Stimulated activated effector memory CD8-positive, alpha-beta T cell treated with anti-CD3 and anti-CD28 coated beads, Interleukin-12 subunit alpha, Interleukin-12 subunit beta, amount 100 ng/mL, for 72 hours (primary cell): ENCODE measurements around the gene VPS37C.

Source experiments
- ATAC-seq: fragments of 150-1000 bp; cut with Tn5 transposase; 2 replicates; pipeline ENCODE4 v1.10.0; 2021
- DNase-seq, 2 donors: peaks; one replicate each; pipeline ENCODE4 v3.0.0; 2021 to 2022; ENCODE audit warnings: low spot score in 2 of 2
- H3K27ac Mint-ChIP-seq: one replicate; pipeline ENCODE4 v1.8.0; 2022; ENCODE audit warnings: mild to moderate bottlenecking, mixed read lengths
- H3K36me3 Mint-ChIP-seq: one replicate; pipeline ENCODE4 v1.8.0; 2022; ENCODE audit warnings: mild to moderate bottlenecking, mixed read lengths
- H3K4me1 Mint-ChIP-seq: one replicate; pipeline ENCODE4 v1.8.0; 2022; ENCODE audit warnings: mixed read lengths
- H3K4me3 Mint-ChIP-seq: one replicate; pipeline ENCODE4 v1.8.0; 2022; ENCODE audit warnings: mild to moderate bottlenecking, mixed read lengths
- H3K9me3 Mint-ChIP-seq: one replicate; pipeline ENCODE4 v1.8.0; 2022; ENCODE audit warnings: mixed read lengths

The VPS37C gene

DNA sequence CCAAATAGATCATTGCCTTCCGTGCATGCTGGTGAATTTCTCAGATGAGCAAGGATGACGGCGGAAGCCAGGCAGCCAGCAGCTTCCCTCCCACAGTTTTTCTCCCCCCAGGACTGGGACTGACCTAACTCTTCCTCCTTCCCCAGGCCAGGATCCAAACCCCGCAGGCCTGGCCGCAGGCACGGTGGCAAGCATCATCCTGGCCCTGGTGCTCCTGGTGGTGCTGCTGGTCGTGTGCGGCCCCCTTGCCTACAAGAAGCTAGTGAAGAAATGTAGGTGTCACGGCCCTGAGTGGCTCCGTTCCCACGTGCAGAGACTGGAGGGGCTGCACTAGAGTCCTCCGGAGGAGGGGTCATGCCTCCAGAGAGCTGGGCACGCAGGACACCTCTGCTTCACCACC, 38.5 kb downstream of the VPS37C start:
- DNase-seq (no peak), ATAC-seq (no peak)
- H3K4me1 Mint-ChIP-seq = peaks cover 20% of the 10 kb centered on the region
- peaks cover 89% of the 10 kb centered on the region for H3K36me3 Mint-ChIP-seq
- H3K27ac Mint-ChIP-seq = peak overlapping the region; percentile 63
- no peak overlapping the region for H3K4me3 Mint-ChIP-seq
- H3K9me3 Mint-ChIP-seq = no peaks in the 10 kb centered on the region

DNA sequence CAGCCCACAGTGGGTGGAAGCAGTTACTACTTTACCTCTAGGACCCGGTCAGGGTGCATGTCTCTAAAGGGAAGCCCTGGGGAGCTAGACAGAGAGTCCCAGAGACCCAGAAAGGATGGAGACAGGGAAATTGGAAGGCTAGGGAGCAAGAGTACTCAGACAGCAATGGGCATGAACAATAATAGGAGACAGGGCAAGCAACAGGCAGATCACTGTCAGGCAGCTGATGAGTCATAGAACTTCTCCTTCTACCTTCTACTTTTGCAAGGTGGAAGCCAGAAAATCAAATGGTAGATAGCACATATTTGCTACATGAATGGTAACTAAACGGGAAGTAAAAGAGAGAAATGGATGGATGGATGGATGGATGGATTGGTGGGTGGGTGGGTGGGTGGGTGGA, 39.3 kb downstream of the VPS37C start:
- Mint-ChIP-seq H3K27ac (peak overlapping the region; percentile 63), H3K4me3 (no peak overlapping the region), H3K4me1 (peaks cover 22% of the 10 kb centered on the region), H3K9me3 (no peaks in the 10 kb centered on the region), H3K36me3 (peaks cover 89% of the 10 kb centered on the region)
- no peak for ATAC-seq
- no peak for DNase-seq

DNA sequence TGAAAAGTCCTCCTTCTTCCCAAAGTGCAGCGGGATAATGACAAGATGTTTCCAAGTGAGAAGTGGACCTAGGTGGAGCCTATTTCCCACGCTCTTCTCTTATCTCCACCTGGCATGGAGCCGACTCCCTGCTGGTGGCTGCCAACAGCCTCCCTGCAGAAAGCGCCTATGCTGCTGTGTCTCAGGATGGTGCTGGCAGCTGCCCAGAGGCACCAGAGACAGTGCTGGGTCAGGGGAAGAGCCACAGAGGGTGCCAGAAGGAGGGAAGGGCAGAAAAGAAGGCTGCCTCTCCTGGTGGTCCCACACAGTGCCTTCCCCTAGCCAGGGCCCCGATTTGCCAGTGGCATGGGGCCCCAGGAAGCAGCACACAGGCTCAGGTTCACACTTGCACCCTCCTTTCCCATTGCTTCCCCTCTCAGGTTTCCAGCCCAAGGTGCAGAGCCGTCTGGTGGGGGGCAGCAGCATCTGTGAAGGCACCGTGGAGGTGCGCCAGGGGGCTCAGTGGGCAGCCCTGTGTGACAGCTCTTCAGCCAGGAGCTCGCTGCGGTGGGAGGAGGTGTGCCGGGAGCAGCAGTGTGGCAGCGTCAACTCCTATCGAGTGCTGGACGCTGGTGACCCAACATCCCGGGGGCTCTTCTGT, 39.9 kb downstream of the VPS37C start:
- H3K4me1 Mint-ChIP-seq = peaks cover 28% of the 10 kb centered on the region
- no peak overlapping the region for H3K4me3 Mint-ChIP-seq
- H3K9me3 Mint-ChIP-seq = no peaks in the 10 kb centered on the region
- ATAC-seq (no peak), DNase-seq (no peak)
- H3K36me3 Mint-ChIP-seq = peaks cover 89% of the 10 kb centered on the region
- H3K27ac Mint-ChIP-seq = peak overlapping the region; percentile 63

DNA sequence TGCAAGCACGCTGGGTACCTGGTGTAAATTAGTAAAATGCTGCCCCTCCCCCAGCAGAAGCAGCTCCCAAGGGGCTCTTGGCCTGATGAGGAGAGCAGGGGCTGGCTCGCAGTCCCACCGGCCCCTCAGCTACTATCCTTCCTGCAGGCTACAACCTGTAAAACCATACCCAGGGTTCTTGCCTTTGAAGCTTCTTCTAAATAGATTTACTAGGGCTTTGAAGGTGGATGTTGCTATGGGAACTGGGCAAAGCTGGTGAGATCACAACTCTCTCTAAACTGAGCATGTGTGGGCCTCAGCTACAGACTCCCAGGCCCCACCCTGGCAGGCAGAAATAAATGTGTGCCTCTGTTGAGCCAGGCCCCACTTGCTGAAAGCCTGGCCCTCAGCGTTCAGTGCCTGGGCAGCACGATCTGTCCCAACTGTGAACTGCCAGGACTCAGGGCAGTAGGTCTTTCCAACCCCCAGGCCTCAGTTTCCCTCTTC, 40.5 kb downstream of the VPS37C start:
- H3K4me1 Mint-ChIP-seq = peaks cover 33% of the 10 kb centered on the region
- H3K9me3 Mint-ChIP-seq = no peaks in the 10 kb centered on the region
- no peak overlapping the region for H3K4me3 Mint-ChIP-seq
- ATAC-seq (no peak), DNase-seq (no peak)
- peaks cover 89% of the 10 kb centered on the region for H3K36me3 Mint-ChIP-seq
- peak overlapping the region; percentile 84 for H3K27ac Mint-ChIP-seq

DNA sequence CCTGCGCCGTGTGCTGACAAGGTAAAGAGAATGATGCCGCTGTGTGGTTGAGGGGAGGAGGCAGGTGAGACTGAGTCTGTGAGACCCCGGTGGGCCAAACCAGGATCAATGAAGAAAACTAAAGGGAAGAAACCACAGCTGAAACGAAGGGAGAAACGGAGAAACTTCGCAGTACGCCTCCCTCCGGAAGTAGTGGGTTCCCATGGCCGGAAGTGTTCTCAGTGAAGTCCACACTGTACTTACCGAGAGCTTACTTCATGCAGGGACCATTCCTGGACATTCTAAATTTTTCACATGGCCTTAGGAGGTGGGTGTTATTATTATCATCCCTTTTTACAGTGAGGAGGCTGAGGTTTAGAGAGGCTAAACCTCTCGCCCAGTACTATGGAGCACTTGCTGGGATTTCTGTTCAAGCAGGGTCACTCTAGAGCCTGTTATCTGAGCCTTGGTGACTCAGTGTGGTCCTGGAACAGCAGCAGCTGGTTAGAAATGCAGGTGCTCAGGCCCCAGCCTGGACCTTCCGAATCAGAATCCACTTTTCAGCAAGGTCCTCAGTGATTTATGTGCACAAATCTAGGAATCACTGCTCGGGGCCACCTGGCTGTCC, 41.0 kb downstream of the VPS37C start:
- peak overlapping the region; percentile 41 for H3K4me3 Mint-ChIP-seq
- H3K36me3 Mint-ChIP-seq = peaks cover 90% of the 10 kb centered on the region
- DNase-seq (no peak), ATAC-seq (no peak)
- peaks cover 39% of the 10 kb centered on the region for H3K4me1 Mint-ChIP-seq
- peak overlapping the region; percentile 84 for H3K27ac Mint-ChIP-seq
- no peaks in the 10 kb centered on the region for H3K9me3 Mint-ChIP-seq

DNA sequence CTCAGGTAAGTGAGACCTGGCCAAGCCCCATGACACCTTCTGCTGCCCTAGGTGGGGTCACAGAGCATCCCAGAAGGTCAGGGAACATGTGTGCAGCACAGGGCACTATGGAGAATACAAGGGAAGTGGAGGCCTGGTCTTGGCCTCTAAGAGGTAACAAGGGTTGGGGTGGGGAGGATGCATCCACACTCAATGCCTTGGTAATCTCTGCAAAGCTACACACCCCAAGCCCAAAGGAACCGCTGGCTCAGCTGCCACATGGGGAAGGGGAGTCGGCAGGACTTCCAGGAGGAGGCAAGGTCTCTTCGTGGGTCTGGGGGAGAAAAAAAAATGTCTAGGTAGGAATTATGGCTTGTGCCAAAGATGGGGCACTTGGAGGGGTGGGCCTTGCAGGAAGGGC, 41.7 kb downstream of the VPS37C start:
- Mint-ChIP-seq H3K4me3 (peak overlapping the region; percentile 41), H3K4me1 (peaks cover 45% of the 10 kb centered on the region), H3K36me3 (peaks cover 90% of the 10 kb centered on the region), H3K9me3 (no peaks in the 10 kb centered on the region), H3K27ac (peak overlapping the region; percentile 84)
- DNase-seq = no peak
- no peak for ATAC-seq

DNA sequence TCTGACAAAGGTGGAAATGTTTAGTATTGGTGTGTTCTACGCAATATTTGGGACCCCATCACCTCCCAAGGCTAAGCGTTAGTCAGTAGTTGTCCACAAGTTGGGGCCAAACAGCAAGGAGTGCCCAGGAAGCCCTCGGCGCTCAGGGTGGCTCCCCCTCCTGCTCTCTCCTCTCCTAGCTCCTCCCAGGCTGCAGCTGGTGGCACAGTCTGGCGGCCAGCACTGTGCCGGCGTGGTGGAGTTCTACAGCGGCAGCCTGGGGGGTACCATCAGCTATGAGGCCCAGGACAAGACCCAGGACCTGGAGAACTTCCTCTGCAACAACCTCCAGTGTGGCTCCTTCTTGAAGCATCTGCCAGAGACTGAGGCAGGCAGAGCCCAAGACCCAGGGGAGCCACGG, 42.2 kb downstream of the VPS37C start:
- DNase-seq = no peak
- no peaks in the 10 kb centered on the region for H3K9me3 Mint-ChIP-seq
- no peak for ATAC-seq
- H3K27ac Mint-ChIP-seq = peak overlapping the region; percentile 84
- H3K36me3 Mint-ChIP-seq = peaks cover 90% of the 10 kb centered on the region
- peaks cover 50% of the 10 kb centered on the region for H3K4me1 Mint-ChIP-seq
- H3K4me3 Mint-ChIP-seq = peak overlapping the region; percentile 41

DNA sequence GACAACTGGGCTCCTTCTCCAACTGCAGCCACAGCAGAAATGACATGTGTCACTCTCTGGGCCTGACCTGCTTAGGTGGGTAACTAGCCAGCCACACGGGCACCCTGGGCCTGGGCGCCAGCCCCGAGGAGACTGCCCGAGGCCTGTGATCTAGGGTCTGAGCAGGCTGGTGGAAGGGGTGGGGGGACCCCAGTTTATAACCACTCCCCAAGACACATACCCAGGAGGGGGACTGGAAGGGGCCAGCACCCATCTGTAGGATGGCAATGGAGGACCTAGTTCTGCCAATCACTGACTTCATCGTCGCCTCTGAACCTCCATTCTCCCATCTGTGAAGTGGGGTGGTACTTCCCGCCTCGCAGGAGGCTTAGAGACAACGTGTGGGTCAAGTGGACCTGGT, 42.8 kb downstream of the VPS37C start:
- H3K27ac Mint-ChIP-seq = peak overlapping the region; percentile 84
- H3K9me3 Mint-ChIP-seq = no peaks in the 10 kb centered on the region
- peaks cover 90% of the 10 kb centered on the region for H3K36me3 Mint-ChIP-seq
- no peak for DNase-seq
- no peak for ATAC-seq
- H3K4me1 Mint-ChIP-seq = peaks cover 55% of the 10 kb centered on the region
- H3K4me3 Mint-ChIP-seq = no peak overlapping the region

DNA sequence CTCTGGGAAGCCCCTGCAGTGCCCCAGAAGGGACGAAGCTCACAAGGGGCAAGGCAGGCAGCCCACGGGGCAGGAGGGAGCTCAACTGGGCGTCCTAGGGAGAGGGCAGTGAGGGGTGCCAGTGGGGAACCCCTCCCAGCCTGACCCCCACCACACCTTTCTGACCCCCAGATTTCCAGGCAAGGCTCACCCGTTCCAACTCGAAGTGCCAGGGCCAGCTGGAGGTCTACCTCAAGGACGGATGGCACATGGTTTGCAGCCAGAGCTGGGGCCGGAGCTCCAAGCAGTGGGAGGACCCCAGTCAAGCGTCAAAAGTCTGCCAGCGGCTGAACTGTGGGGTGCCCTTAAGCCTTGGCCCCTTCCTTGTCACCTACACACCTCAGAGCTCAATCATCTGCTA, 43.2 kb downstream of the VPS37C start:
- Mint-ChIP-seq H3K9me3 (no peaks in the 10 kb centered on the region), H3K4me1 (peaks cover 59% of the 10 kb centered on the region), H3K27ac (peak overlapping the region; percentile 84), H3K4me3 (no peak overlapping the region), H3K36me3 (peaks cover 90% of the 10 kb centered on the region)
- no peak for ATAC-seq
- DNase-seq = no peak

DNA sequence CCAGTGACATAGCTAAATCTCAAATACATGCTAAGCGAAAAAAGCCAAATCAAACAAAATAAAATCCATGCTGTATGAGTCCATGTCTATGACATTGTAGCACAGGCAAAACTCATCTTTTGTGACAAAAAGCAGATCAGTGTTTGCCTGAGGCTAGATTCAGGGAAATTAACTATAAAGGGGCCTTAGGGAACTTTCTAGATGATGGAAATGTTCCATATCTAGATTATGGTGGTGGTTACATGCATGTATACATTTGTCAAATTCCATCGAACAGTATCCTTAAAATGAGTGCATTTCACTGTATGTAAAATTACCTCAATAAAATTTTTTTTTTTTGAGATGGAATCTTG, 44.1 kb downstream of the VPS37C start:
- ATAC-seq (no peak), DNase-seq (no peak)
- Mint-ChIP-seq H3K4me1 (peaks cover 64% of the 10 kb centered on the region), H3K4me3 (peak overlapping the region; percentile 5), H3K36me3 (peaks cover 88% of the 10 kb centered on the region), H3K27ac (peak overlapping the region; percentile 53), H3K9me3 (no peaks in the 10 kb centered on the region)

DNA sequence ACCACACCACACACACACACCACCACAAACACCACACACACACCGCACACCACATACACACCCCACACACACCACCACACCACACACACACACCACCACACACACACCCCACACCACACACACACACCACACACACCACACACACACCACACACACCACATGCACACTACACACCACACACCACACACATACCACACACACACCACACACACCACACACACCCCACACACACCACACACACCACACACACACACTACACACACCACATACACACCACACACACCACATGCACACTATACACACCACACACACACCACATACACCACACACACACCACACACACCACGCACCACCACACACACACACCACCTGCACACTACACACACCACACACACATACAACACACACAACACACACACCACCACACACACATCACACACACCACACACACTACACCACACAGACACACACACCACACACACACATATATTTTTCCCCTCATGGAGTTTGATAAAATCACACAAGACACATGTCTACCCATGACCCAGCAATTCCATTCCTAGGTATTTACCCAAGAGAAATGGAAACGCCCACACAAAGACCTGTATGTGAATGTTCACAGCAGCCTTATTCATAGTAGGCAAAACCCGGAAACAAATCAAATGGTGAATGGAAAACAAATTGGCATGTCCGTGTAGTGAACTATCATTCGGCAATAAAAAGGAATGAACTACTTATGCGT, 44.6 kb downstream of the VPS37C start:
- peak overlapping the region; percentile 53 for H3K27ac Mint-ChIP-seq
- DNase-seq (no peak), ATAC-seq (no peak)
- H3K4me1 Mint-ChIP-seq = peaks cover 69% of the 10 kb centered on the region
- peak overlapping the region; percentile 5 for H3K4me3 Mint-ChIP-seq
- no peaks in the 10 kb centered on the region for H3K9me3 Mint-ChIP-seq
- H3K36me3 Mint-ChIP-seq = peaks cover 92% of the 10 kb centered on the region

DNA sequence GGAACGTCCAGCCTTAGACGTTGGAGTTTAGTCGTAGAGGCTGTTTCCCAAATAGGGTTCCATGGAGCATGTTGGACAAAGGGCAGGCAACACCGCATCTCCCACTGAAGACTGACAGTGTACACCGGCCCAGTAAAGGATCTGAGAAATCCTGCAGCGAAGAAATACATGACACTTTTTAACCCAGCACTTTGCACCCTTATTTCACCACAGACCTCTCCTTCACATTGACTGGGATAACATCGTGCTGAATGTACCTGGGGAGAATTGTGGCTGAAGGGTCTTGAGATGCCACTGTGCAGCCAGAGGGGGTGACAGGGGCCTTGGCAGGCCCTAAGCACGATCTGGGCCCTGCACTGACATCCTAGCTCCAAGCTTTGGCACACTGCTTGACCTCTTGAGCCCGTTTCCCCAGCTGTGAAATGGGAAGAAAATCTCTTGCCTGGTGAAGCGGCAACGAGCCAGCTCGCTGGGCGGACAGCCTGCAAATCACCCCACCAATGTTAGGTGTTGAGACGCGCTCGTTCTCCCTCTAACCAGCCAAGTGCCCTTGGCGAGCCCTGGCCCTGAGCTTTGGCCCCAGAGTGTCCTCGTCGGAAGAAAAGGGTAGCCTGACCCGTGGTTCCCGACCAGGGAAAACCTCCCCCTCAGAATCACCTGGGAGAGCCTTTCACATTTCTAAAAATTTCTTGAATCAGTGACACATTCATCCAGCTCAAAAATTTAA, 45.6 kb downstream of the VPS37C start:
- Mint-ChIP-seq H3K27ac (peak overlapping the region; percentile 53), H3K4me1 (peaks cover 79% of the 10 kb centered on the region), H3K36me3 (peaks cover 93% of the 10 kb centered on the region), H3K9me3 (no peaks in the 10 kb centered on the region), H3K4me3 (no peak overlapping the region)
- ATAC-seq = no peak
- DNase-seq = no peak

DNA sequence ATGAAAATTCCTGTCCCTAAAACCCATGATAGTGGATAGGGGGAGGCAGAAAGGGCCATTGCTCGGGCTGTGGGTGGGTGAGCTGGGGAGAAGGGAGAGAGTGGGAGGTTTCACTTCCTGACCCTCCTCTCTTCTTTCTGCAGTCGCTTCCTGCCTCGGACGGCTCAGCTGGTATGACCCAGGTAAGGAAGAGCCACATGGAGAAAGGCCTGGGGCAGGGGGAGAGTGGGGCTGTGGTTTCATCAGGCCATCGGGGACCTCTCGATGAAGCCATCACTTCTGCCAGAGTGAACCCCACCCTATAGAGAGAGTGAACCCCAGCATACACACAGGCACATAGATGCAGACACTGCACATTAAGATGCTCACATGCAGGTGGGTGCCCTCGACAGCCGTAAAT, 46.3 kb downstream of the VPS37C start:
- no peak for ATAC-seq
- Mint-ChIP-seq H3K4me1 (peaks cover 81% of the 10 kb centered on the region), H3K27ac (peak overlapping the region; percentile 63), H3K36me3 (peaks cover 90% of the 10 kb centered on the region), H3K4me3 (no peak overlapping the region), H3K9me3 (no peaks in the 10 kb centered on the region)
- no peak for DNase-seq

DNA sequence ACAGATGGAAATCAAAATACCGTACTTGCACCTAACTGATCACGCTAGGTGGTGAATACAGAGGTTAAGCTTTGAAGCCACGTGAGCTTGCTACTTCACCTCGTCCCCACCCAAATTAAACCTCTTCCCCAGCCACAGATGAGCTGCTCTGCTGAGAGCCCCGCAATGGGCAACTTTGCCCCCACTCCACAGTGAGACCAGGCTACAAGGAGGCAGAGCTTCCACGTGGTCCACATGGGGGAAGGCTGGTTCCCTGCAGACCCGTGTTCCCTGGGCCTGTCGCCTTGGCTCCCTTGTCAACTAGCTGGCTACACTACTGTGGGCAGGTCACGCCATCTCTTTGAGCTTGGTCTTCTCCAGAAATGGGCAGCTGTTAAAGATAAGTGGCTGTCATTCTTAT, 48.0 kb downstream of the VPS37C start:
- Mint-ChIP-seq H3K9me3 (no peaks in the 10 kb centered on the region), H3K36me3 (peaks cover 89% of the 10 kb centered on the region), H3K4me3 (peak overlapping the region; percentile 8), H3K27ac (peak overlapping the region; percentile 95), H3K4me1 (peaks cover 76% of the 10 kb centered on the region)
- ATAC-seq = no peak
- DNase-seq = no peak

DNA sequence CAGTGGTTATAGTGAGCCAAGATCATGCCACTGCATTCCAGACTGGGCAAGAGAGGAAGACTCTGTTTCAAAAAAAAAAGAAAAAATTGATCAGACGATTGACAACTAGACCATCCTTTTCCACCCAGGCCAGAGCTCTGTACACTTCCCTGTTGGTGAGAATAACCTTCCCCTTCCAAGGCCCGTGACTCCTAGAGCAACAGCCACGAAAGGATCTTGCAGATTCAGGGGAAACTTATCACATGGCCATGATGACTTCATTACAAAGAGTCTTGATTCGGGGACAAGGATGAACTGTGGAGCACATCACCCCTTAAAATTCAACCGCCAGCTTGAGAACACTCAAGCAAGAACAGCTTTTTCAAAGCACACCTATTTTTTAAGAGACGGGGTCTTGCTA, 48.7 kb downstream of the VPS37C start:
- DNase-seq (no peak), ATAC-seq (no peak)
- peak overlapping the region; percentile 76 for H3K4me3 Mint-ChIP-seq
- peak overlapping the region; percentile 95 for H3K27ac Mint-ChIP-seq
- H3K9me3 Mint-ChIP-seq = no peaks in the 10 kb centered on the region
- peaks cover 79% of the 10 kb centered on the region for H3K4me1 Mint-ChIP-seq
- H3K36me3 Mint-ChIP-seq = peaks cover 87% of the 10 kb centered on the region
